Ascending aorta (tissue), 2 donors: ENCODE results near the gene SIPA1. TPM values are rescaled to one million over a fixed set of nuclear protein-coding genes. Genes with fewer than 3 reads are reported as not detected.
"Not testable (repeated sequence)": the region's sequence is repeated elsewhere in the genome, so short reads cannot be mapped to it uniquely, and the experiment has no call there.

Experiments
- DNase-seq, 2 donors: peaks; one replicate each; pipeline ENCODE4 v3.0.0-alpha.2; 2019; ENCODE audit warnings: low spot score in 2 of 2
- H3K27ac ChIP-seq, 2 donors: fragments of 200-600 bp; sonication (generic); one replicate each; pipeline ENCODE4 v1.5.1; 2016 to 2017; ENCODE audit warnings: mild to moderate bottlenecking in 1 of 2
- H3K27me3 ChIP-seq: fragments of 200-600 bp; sonication (generic); one replicate; pipeline ENCODE4 v1.5.1; 2017
- H3K36me3 ChIP-seq, 2 donors: fragments of 200-600 bp; sonication (generic); one replicate each; pipeline ENCODE4 v1.5.1; 2016
- H3K4me1 ChIP-seq, 2 donors: fragments of 200-600 bp; sonication (generic); one replicate each; pipeline ENCODE4 v1.5.1; 2016 to 2017; ENCODE audit warnings: mild to moderate bottlenecking in 1 of 2
- H3K4me3 ChIP-seq, 2 donors: fragments of 200-600 bp; sonication (generic); one replicate each; pipeline ENCODE4 v1.5.1; 2016 to 2017; ENCODE audit warnings: mild to moderate bottlenecking in 1 of 2
- H3K9me3 ChIP-seq, 2 donors: fragments of 200-600 bp; sonication (generic); one replicate each; pipeline ENCODE4 v1.5.1; 2016
- intact Hi-C: fragments of 100-400 bp; cut with DNase I; formaldehyde crosslinking; loops from one replicate; pipeline ENCODE4 v1.15.1; 2023
- total RNA-seq: library from RNA; depleted of rRNA; stranded (reverse); fragments of >200 nt; gene quantifications from one replicate; pipeline ENCODE4 v1.1.0, GENCODE V29; 2016
- TF ChIP-seq, protein P1 (sequence below), 3 experiments: fragments of 200-600 bp in 2 of 3; fragments of 450-650 bp in 1 of 3; sonication (generic) in 2 of 3; IDR thresholded peaks; one replicate each; pipeline ENCODE4 v1.5.1; 2016 to 2019; ENCODE audit warnings: antibody characterized with exemption in 3 of 3, mild to moderate bottlenecking in 1 of 3, moderate library complexity in 1 of 3

SIPA1 gene
- total RNA-seq, 1 donor from 2014 or later: 145 TPM

DNA sequence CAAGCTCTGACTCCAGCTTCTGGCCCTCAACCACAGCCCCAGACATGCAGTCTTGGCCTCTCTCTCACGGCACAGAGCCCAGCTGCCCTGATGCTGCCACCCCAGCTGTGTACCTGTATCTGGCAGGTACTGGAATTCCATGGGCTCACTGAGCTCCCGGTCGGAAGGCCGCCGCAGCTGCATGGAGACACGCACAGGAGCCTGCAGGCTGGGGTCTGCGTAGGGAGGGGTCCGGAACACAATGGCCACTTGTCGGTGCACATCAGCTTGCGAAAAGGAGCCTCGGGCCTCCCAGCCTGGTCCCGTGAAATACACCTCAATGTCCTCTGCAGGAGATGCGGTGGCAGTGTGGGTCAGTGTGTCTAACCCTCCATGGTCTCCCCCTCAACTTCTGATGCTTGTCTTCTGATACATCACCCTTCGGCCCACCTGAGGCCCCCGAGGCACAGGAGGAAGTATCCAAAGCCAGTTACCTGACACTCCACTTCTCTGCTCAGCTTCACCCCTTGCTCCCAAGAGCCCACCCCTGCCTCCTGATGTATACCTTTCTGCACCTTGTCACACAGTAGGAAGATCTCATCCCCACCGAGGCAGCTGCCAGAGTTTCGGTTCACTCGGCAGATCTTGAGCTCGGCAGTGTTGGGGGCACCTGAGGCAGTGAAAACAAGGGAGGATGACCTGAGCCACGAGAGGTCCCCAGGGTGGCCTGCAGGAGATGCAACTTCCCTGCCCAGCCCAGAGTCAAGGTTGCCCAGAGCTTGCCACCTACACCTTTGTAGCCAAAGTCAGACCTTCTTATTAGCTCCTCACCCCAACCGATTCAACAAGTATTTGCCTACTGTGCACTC is 20.5 kb downstream of the SIPA1 start:
- TF ChIP-seq, protein P1, sequence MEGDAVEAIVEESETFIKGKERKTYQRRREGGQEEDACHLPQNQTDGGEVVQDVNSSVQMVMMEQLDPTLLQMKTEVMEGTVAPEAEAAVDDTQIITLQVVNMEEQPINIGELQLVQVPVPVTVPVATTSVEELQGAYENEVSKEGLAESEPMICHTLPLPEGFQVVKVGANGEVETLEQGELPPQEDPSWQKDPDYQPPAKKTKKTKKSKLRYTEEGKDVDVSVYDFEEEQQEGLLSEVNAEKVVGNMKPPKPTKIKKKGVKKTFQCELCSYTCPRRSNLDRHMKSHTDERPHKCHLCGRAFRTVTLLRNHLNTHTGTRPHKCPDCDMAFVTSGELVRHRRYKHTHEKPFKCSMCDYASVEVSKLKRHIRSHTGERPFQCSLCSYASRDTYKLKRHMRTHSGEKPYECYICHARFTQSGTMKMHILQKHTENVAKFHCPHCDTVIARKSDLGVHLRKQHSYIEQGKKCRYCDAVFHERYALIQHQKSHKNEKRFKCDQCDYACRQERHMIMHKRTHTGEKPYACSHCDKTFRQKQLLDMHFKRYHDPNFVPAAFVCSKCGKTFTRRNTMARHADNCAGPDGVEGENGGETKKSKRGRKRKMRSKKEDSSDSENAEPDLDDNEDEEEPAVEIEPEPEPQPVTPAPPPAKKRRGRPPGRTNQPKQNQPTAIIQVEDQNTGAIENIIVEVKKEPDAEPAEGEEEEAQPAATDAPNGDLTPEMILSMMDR (IDR thresholded peaks at IDR 0.05): no peak
- no peak overlapping the region for H3K4me3 ChIP-seq
- intact Hi-C loops: no loop called here
- H3K27ac ChIP-seq: no peak overlapping the region
- H3K36me3 ChIP-seq: peaks cover 68 to 76% of the 10 kb centered on the region in 2 donors
- peaks cover 17 to 30% of the 10 kb centered on the region in 2 donors for H3K4me1 ChIP-seq
- no peaks in the 10 kb centered on the region for H3K9me3 ChIP-seq
- no peak for DNase-seq
- H3K27me3 ChIP-seq: no peaks in the 10 kb centered on the region

DNA sequence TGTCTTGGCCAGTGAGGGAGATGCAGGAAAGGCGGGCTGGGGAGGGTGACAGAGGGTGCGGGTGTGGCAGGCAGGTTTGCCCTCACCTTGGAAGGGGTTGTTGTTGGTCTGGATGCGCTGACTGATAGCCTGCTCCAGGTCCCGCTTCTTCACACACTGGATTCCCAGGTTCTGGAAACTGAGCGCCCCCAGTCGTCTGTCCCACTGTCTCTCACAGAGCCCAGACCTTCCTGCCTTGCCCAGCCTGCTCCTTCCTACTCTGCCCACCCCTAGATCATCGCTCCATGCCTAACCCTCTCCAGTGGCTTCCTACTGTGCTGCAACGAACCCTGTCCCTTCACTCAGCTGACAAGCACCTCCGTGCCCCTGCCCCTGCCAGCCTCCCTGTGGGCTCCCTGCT is 22.1 kb downstream of the SIPA1 start:
- intact Hi-C loops: loop anchor here (5.0 to 10.0 kb wide), 3 partner anchors 103 to 615 kb away; partner anchors contain the start of genes C11orf68, DRAP1, LTBP3 and SAC3D1
- peaks cover 55 to 65% of the 10 kb centered on the region in 2 donors for H3K36me3 ChIP-seq

DNA sequence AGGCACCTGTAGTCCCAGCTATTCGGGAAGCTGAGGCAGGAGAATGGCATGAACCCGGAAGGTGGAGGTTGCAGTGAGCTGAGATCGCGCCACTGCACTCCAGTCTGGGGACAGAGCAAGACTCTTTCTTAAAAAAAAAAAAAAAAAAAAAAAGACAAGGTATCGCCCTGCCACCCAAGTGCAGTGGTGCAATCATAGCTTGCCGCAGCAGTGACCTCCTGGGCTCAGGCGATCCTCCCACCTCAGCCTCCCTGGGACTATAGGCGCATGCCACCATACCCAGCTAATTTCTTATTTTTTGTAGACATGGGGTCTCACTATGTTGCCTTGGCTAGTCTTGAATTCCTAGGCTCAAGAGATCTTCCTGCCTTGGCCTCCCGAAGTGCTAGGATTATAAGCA is 23.0 kb downstream of the SIPA1 start:
- H3K36me3 ChIP-seq: peaks cover 51 to 57% of the 10 kb centered on the region in 2 donors
- H3K27ac ChIP-seq: peak overlapping the region; percentile 98
- not testable (repeated sequence) for H3K9me3 ChIP-seq, DNase-seq, H3K27me3 ChIP-seq
- H3K4me3 ChIP-seq: peak overlapping the region; percentile 95 to 99
- peaks cover 11 to 32% of the 10 kb centered on the region in 2 donors for H3K4me1 ChIP-seq
- intact Hi-C loops: loop anchor here (5.0 to 10.0 kb wide), 3 partner anchors 104 to 616 kb away; partner anchors contain the start of genes C11orf68, DRAP1, LTBP3 and SAC3D1

More for the DNA sequence above, 22.1 kb downstream of the SIPA1 start:
- H3K4me3 ChIP-seq: no peak overlapping the region
- no peaks in the 10 kb centered on the region for H3K9me3 ChIP-seq
- TF ChIP-seq, protein P1 (IDR thresholded peaks at IDR 0.05): no peak
- no peak for DNase-seq
- peaks cover 11 to 32% of the 10 kb centered on the region in 2 donors for H3K4me1 ChIP-seq
- H3K27ac ChIP-seq: peak overlapping the region; percentile 34 to 98
- no peaks in the 10 kb centered on the region for H3K27me3 ChIP-seq

DNA sequence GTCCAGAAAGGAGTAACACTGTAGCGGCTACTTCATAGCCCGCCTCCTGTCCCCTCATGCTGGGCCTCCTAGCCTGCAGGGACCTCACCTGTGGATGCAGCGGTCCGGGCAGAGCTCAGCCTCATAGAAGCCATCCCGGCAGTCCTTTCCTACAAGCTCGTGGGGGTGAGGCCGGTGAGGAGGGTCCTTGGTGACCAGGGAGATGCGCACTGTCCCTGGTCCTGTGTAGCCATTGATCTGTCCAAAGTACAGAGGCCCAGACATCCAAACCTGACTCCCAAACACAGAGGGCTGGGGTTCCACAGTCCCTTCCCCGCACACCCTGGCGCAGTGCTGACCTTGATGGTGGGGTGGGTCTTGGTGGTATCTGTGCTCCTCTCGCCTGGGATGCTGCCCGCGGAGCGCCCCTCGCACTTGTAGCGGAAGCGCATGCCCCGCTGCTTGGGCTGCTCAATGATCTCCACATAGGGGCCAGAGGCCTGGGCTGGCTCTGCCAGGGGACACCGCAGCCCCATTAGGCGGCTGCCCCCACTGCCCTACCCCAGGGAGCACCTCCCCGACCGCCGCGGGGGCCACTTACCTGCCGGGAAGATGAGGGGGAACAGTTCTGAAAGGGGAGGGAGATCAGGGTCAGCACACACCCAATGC is 23.8 kb downstream of the SIPA1 start:
- Histone ChIP-seq H3K9me3 (no peaks in the 10 kb centered on the region), H3K36me3 (peaks cover 43 to 48% of the 10 kb centered on the region in 2 donors), H3K27ac (peak overlapping the region; percentile 98), H3K4me1 (peaks cover 11 to 32% of the 10 kb centered on the region in 2 donors), H3K27me3 (no peaks in the 10 kb centered on the region), H3K4me3 (peak overlapping the region; percentile 95 to 99)
- TF ChIP-seq, protein P1 (IDR thresholded peaks at IDR 0.05): no peak
- intact Hi-C loops: loop anchor here (1.0 to 10.0 kb wide), 5 partner anchors 8 to 617 kb away; partner anchors contain the start of genes C11orf68, DRAP1, LTBP3 and SAC3D1
- no peak for DNase-seq

DNA sequence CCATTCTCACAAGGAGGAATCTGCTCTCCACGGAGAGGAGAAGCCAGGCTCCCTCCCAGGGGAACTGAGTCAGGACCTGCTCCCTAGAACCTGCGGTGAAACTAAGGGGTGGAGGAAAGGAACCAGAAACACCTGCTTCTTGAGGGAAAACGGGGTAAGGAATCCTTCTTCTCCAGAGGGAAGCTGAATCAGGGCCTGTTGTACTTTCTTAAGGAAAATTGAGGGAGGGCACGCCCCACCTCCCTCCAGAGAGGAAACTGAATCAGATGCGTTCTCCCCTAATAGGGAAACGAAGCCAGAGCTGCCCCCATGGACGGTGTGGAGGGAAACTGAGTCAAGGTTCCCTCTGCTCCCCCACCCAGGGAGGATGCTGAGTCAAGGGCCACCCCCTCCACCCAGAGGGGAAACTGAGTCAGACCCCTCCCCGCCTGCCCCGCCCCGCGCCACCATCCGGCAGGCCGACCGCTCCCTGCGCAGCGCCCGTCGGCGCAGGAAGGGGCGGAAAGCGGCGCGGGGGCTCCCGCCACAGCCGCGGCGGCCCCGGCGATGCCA is 24.4 kb downstream of the SIPA1 start:
- Histone ChIP-seq H3K4me1 (peaks cover 11 to 32% of the 10 kb centered on the region in 2 donors), H3K9me3 (no peaks in the 10 kb centered on the region), H3K27ac (peak overlapping the region; percentile 98), H3K36me3 (peaks cover 37 to 42% of the 10 kb centered on the region in 2 donors), H3K27me3 (no peaks in the 10 kb centered on the region), H3K4me3 (peak overlapping the region; percentile 95 to 99)
- DNase-seq: peak in 1 of 2 donors; percentile 72
- TF ChIP-seq, protein P1 (IDR thresholded peaks at IDR 0.05): no peak
- intact Hi-C loops: loop anchor here (1.0 to 10.0 kb wide), 5 partner anchors 9 to 618 kb away; partner anchors contain the start of genes C11orf68, DRAP1, LTBP3 and SAC3D1
